Lung (tissue), 12 donors: Measurements from ENCODE around the gene KCNJ15. TPM values are rescaled to one million over a fixed set of nuclear protein-coding genes. Genes with fewer than 3 reads are reported as not detected.

Experiments used
- ATAC-seq: fragments of 200-7000 bp; cut with Tn5 transposase; one replicate; pipeline ENCODE4 v1.9.1; 2020; ENCODE audit warnings: moderate number of reproducible peaks; ENCODE audit not compliant: insufficient read depth, low FRiP score
- DNase-seq, 3 donors: peaks; one replicate each; pipeline ENCODE4 v3.0.0-alpha.2; 2013 to 2017
- H3K27ac ChIP-seq, 2 donors: one replicate each; pipeline ENCODE4 v1.5.1; 2013; ENCODE audit warnings: mild to moderate bottlenecking in 2 of 2, moderate library complexity in 2 of 2, control low read depth in 1 of 2, inconsistent platforms in 1 of 2, low read depth in 1 of 2, low read length in 1 of 2
- H3K27me3 ChIP-seq, 3 donors: one replicate each; pipeline ENCODE4 v1.5.1; 2013; ENCODE audit warnings: low read length in 2 of 3; ENCODE audit not compliant: control insufficient read depth in 3 of 3, insufficient read depth in 3 of 3
- H3K36me3 ChIP-seq, 4 donors: one replicate each; pipeline ENCODE4 v1.5.1; 2013; ENCODE audit warnings: low read length in 4 of 4, mild to moderate bottlenecking in 1 of 4, moderate library complexity in 1 of 4; ENCODE audit not compliant: control insufficient read depth in 4 of 4, insufficient read depth in 4 of 4
- H3K4me1 ChIP-seq, 5 donors: one replicate each; pipeline ENCODE4 v1.5.1; 2013; ENCODE audit warnings: low read length in 5 of 5, mild to moderate bottlenecking in 2 of 5, moderate library complexity in 1 of 5; ENCODE audit not compliant: control insufficient read depth in 5 of 5, insufficient read depth in 5 of 5
- H3K4me3 ChIP-seq: one replicate; pipeline ENCODE4 v1.5.1; 2013; ENCODE audit warnings: mild to moderate bottlenecking, control low read depth, moderate library complexity
- H3K9ac ChIP-seq, 2 donors: one replicate each; pipeline ENCODE4 v1.5.1; 2013; ENCODE audit warnings: low read length in 2 of 2, control low read depth in 1 of 2; ENCODE audit not compliant: insufficient read depth in 1 of 2
- H3K9me3 ChIP-seq, 4 donors: one replicate each; pipeline ENCODE4 v1.5.1; 2013; ENCODE audit warnings: low read length in 3 of 4, mild to moderate bottlenecking in 1 of 4, moderate library complexity in 1 of 4; ENCODE audit not compliant: control insufficient read depth in 4 of 4, insufficient read depth in 3 of 4
- CTCF ChIP-seq: IDR thresholded peaks from 2 replicates; pipeline ENCODE4 v1.5.1; 2012; ENCODE audit warnings: mild to moderate bottlenecking; ENCODE audit errors: control extremely low read depth, extremely low read depth
- WGBS, 2 donors: extraction: QIAGEN DNeasy Blood & Tissue Kit; methylation state at CpG; one replicate each; pipeline ENCODE4 v1.1.7; 2013; 5-methylcytosine and 5-hydroxymethylcytosine counted together
- polyA plus RNA-seq, 2 donors: library from polyadenylated mRNA; stranded (reverse); fragments of 200-250 nt; gene quantifications; one replicate each; pipeline ENCODE4 v1.2.1, GENCODE V29; 2013
- total RNA-seq, 2 donors: library from RNA; depleted of rRNA in 1 of 2; stranded (reverse); fragments of >200 nt in 1 of 2; gene quantifications; one replicate each; pipeline ENCODE4 v1.2.1, GENCODE V29; 2014 to 2021
- donor health status: control.
- donor health status: control.
- donor health status: Bipolar disorder and iron deficiency.
- donor health status: healthy.
- donor health status: DM: yes; HTN: yes; CAD: no.

Gene KCNJ15
- total and polyA plus RNA-seq, 4 donors: 28.2 to 79.1 (median 61.5) TPM

- Histone ChIP-seq H3K4me1 (peaks cover 0 to 6% (median 0%) of the 10 kb centered on the region in 5 donors), H3K27me3 (no peaks in the 10 kb centered on the region), H3K27ac (no peak overlapping the region), H3K4me3 (no peak overlapping the region), H3K9ac (no peak overlapping the region), H3K36me3 (no peaks in the 10 kb centered on the region), H3K9me3 (peaks cover 0 to 1% (median 0%) of the 10 kb centered on the region in 4 donors)
- 60 to 61% methylated on average over 6 of the region's 6 CpGs for WGBS, 2 donors
- no peak for ATAC-seq
- TF ChIP-seq CTCF: no peak
- DNase-seq: no peak
Observed at GRCh38 chr21:38280867-38281266, 24.1 kb downstream of the KCNJ15 start.

DNA sequence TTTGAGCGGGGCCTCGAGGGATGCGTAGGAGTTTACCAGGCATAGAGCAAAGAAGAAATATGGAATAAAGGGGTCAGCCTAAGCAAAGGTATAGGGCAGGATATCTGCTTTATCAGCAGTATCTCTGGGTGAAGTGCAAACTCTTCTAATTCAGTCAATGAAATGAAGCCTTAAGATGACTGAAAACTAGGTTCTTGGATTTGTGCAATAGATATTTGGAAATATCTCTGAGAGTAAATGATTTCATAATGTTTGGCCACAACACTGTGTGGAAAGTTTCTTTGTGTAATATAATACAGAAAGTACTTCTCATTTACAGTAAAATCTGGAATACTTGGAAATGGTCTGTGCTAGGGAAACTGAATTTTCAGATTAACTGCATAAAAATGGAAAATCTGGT is 26.1 kb downstream of the KCNJ15 start:
- no peak for TF ChIP-seq CTCF
- Histone ChIP-seq H3K4me3 (no peak overlapping the region), H3K27ac (peak overlapping the region in 1 of 2 donors; percentile 17), H3K27me3 (no peaks in the 10 kb centered on the region), H3K4me1 (peaks cover 0 to 6% (median 0%) of the 10 kb centered on the region in 5 donors), H3K9ac (no peak overlapping the region), H3K9me3 (peaks cover 0 to 1% (median 0%) of the 10 kb centered on the region in 4 donors), H3K36me3 (no peaks in the 10 kb centered on the region)
- WGBS, 2 donors: 76 to 86% methylated on average over 3 of the region's 3 CpGs
- DNase-seq (peak in 1 of 3 donors; percentile 69), ATAC-seq (peak; percentile 67)

GRCh38 chr21:38284216-38284615 is 27.4 kb downstream of the KCNJ15 start:
- Histone ChIP-seq H3K4me1 (peaks cover 0 to 6% (median 0%) of the 10 kb centered on the region in 5 donors), H3K36me3 (no peaks in the 10 kb centered on the region), H3K27ac (peak overlapping the region in 1 of 2 donors; percentile 23), H3K27me3 (no peaks in the 10 kb centered on the region), H3K9ac (no peak overlapping the region), H3K9me3 (peaks cover 0 to 1% (median 0%) of the 10 kb centered on the region in 4 donors), H3K4me3 (no peak overlapping the region)
- ATAC-seq (no peak), DNase-seq (no peak)
- TF ChIP-seq CTCF: no peak
- 94 to 97% methylated on average over 6 of the region's 6 CpGs for WGBS, 2 donors
